ENCODE data around the gene PPP3R1. TPM values are rescaled to one million over a fixed set of nuclear protein-coding genes. Genes with fewer than 3 reads are reported as not detected.
A peak's percentile ranks its signal among the peaks of the same experiment; 100 is the strongest.

The PPP3R1 gene
- total and polyA plus RNA-seq, 10 of the 15 experiments (the other 5 are each of a cell fraction or from before 2014, with no cell fraction given): 1.5 to 61.0 (median 15.8) TPM

DNA sequence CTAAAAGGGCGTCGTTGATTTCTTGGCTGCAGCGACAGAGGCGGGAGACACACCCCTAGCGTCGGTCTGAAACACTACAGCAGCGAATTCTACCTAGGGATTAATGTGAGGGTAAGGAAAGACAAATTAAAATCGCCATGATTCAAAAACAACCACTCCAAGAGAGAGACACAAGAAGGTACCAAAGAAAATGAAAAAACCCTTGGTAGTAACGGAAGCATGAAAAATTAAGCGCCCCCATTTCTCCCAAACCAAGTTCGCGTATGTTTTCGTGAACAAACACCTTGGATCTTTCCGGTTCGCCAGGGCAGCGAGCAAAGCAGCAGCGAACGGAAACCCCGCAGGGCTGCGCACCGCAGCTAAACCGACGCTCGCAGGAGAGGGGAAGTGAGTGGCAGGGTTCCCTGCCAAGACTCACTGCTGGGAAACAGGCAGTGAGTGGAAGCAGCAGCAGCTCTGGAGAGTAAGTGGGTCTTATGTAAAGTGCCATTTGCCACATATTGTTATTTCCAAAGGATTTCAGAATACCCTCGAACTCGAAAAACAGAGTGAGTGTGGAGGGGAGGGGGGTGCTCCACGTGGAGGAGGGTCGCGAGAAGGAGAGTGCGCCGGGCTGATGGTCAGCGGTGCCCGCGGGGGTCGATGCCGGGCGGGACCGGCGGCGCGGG is 1.0 kb downstream of the PPP3R1 start (continued):
- TF ChIP-seq, protein P1, sequence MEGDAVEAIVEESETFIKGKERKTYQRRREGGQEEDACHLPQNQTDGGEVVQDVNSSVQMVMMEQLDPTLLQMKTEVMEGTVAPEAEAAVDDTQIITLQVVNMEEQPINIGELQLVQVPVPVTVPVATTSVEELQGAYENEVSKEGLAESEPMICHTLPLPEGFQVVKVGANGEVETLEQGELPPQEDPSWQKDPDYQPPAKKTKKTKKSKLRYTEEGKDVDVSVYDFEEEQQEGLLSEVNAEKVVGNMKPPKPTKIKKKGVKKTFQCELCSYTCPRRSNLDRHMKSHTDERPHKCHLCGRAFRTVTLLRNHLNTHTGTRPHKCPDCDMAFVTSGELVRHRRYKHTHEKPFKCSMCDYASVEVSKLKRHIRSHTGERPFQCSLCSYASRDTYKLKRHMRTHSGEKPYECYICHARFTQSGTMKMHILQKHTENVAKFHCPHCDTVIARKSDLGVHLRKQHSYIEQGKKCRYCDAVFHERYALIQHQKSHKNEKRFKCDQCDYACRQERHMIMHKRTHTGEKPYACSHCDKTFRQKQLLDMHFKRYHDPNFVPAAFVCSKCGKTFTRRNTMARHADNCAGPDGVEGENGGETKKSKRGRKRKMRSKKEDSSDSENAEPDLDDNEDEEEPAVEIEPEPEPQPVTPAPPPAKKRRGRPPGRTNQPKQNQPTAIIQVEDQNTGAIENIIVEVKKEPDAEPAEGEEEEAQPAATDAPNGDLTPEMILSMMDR (IDR thresholded peaks at IDR 0.05 in 2 of 3, conservative IDR thresholded peaks at IDR 0.05 in 1 of 3; ENCODE audit: control insufficient read depth in 2 of 3, extremely low read depth in 1 of 3, insufficient read depth in 1 of 3, low read depth in 3 of 3, low read length in 3 of 3): peak; percentile 70 to 79 (median 76)
- peak; percentile 71 for TF ChIP-seq RAD21 (IDR thresholded peaks at IDR 0.05; ENCODE audit: insufficient read depth, low read depth, low read length)
- TF ChIP-seq CBX5 (IDR thresholded peaks at IDR 0.05; ENCODE audit: low read depth): no peak
- no peak for TF ChIP-seq RB1 (IDR thresholded peaks at IDR 0.05; ENCODE audit: borderline replicate concordance)
- TF ChIP-seq RCOR1 (conservative IDR thresholded peaks at IDR 0.05; ENCODE audit: low read depth, low read length): 0 out of 2 replicates have a peak, but pooled peaks have one; percentile 44
- TF ChIP-seq FOS (IDR thresholded peaks at IDR 0.05; ENCODE audit: borderline replicate concordance, extremely low read depth, insufficient read length): no peak
- no peak for TF ChIP-seq KLF5 (IDR thresholded peaks at IDR 0.05; ENCODE audit: partially characterized antibody)
- TF ChIP-seq MYB (IDR thresholded peaks at IDR 0.05; ENCODE audit: borderline replicate concordance, low read depth, low read length): no peak
- peak; percentile 71 for TF ChIP-seq CREB1 (IDR thresholded peaks at IDR 0.05; ENCODE audit: low read depth)
- no peak for TF ChIP-seq STAT3 (IDR thresholded peaks at IDR 0.05; ENCODE audit: low read depth, low read length)
- peak; percentile 45 for TF ChIP-seq IKZF1 (conservative IDR thresholded peaks at IDR 0.05)

Measured in GM12878 (cell line).